DOHH2 (cell line): ENCODE results near the gene TSHZ3.

Experiments
- H3F3A ChIP-seq: fragments of 200-600 bp; sonication (generic), shearing (Covaris generic); 2 replicates; pipeline ENCODE4 v1.6.0; 2016; ENCODE audit warnings: antibody characterized with exemption, mild to moderate bottlenecking; ENCODE audit not compliant: control insufficient read depth, insufficient read depth
- H3K27ac ChIP-seq: fragments of 200-600 bp; sonication (generic); 2 replicates; pipeline ENCODE4 v1.5.1; 2014; ENCODE audit warnings: low read depth, mild to moderate bottlenecking, low read length, moderate library complexity
- H3K27me3 ChIP-seq: fragments of 200-600 bp; sonication (generic); 2 replicates; pipeline ENCODE4 v1.6.1; 2014; ENCODE audit warnings: mild to moderate bottlenecking, low read length, mixed read lengths; ENCODE audit not compliant: control insufficient read depth
- H3K36me3 ChIP-seq: fragments of 200-600 bp; sonication (generic); 2 replicates; pipeline ENCODE4 v1.6.1; 2014; ENCODE audit warnings: mild to moderate bottlenecking, low read length, moderate library complexity, mixed read lengths; ENCODE audit not compliant: control insufficient read depth
- H3K4me1 ChIP-seq: fragments of 200-600 bp; sonication (generic); 2 replicates; pipeline ENCODE4 v1.6.1; 2014; ENCODE audit warnings: mild to moderate bottlenecking, low read length, mixed read lengths; ENCODE audit not compliant: control insufficient read depth
- H3K4me2 ChIP-seq: fragments of 200-600 bp; sonication (generic); 2 replicates; pipeline ENCODE4 v1.6.0; 2014; ENCODE audit warnings: mild to moderate bottlenecking, low read length, moderate library complexity
- H3K4me3 ChIP-seq: fragments of 200-600 bp; sonication (generic); 2 replicates; pipeline ENCODE4 v1.5.1; 2014; ENCODE audit warnings: mild to moderate bottlenecking, low read length, mixed read lengths
- H3K79me2 ChIP-seq: fragments of 200-600 bp; sonication (generic); 2 replicates; pipeline ENCODE4 v1.6.1; 2014; ENCODE audit warnings: mild to moderate bottlenecking, low read length, mixed read lengths; ENCODE audit not compliant: control insufficient read depth
- H3K9me2 ChIP-seq: fragments of 200-600 bp; sonication (generic); replicated peaks from 2 replicates; pipeline ENCODE4 v1.6.1; 2014; ENCODE audit warnings: mild to moderate bottlenecking, low read length, mixed read lengths; ENCODE audit not compliant: control insufficient read depth
- H3K9me3 ChIP-seq: fragments of 200-600 bp; sonication (generic); 2 replicates; pipeline ENCODE4 v1.6.1; 2014; ENCODE audit warnings: antibody characterized with exemption, low read length, mixed read lengths; ENCODE audit not compliant: control insufficient read depth, insufficient read depth
- H4K20me1 ChIP-seq: fragments of 200-600 bp; sonication (generic); 2 replicates; pipeline ENCODE4 v1.6.0; 2014; ENCODE audit warnings: low read depth, mild to moderate bottlenecking, antibody characterized with exemption, low read length, moderate library complexity; ENCODE audit not compliant: control insufficient read depth, insufficient read depth
- CTCF ChIP-seq: fragments of 200-600 bp; sonication (generic); IDR thresholded peaks from one replicate; pipeline ENCODE4 v1.5.1; 2014; ENCODE audit warnings: antibody characterized with exemption, mild to moderate bottlenecking, low read depth, low read length; ENCODE audit not compliant: poor library complexity, severe bottlenecking
- EZH2phosphoT487 ChIP-seq: fragments of 200-600 bp; sonication (generic); IDR thresholded peaks from 2 replicates; pipeline ENCODE4 v1.6.1; 2017; ENCODE audit warnings: borderline replicate concordance, mild to moderate bottlenecking, antibody characterized with exemption, low read length, moderate library complexity, mixed read lengths

Gene TSHZ3

GRCh38 chr19:31383553-31383952 is 34.3 kb upstream of the TSHZ3 start:
- H3K36me3 ChIP-seq = no peaks in the 10 kb centered on the region
- no peak overlapping the region for H3K27ac ChIP-seq
- H3K27me3 ChIP-seq = no peaks in the 10 kb centered on the region
- H3F3A ChIP-seq = no peaks in the 10 kb centered on the region
- H3K4me1 ChIP-seq = no peaks in the 10 kb centered on the region
- H3K9me3 ChIP-seq = peaks cover 2% of the 10 kb centered on the region; the same call in 1 of the 2 replicates
- H3K79me2 ChIP-seq = no peaks in the 10 kb centered on the region
- no peaks in the 10 kb centered on the region for H4K20me1 ChIP-seq
- no peak overlapping the region for H3K4me2 ChIP-seq
- H3K4me3 ChIP-seq = no peak overlapping the region
- H3K9me2 ChIP-seq = no peaks in the 10 kb centered on the region
- no peak for TF ChIP-seq EZH2phosphoT487
- no peak for TF ChIP-seq CTCF

- H3F3A ChIP-seq = no peaks in the 10 kb centered on the region
- H3K9me2 ChIP-seq = no peaks in the 10 kb centered on the region
- H3K27ac ChIP-seq = no peak overlapping the region
- no peaks in the 10 kb centered on the region for H3K9me3 ChIP-seq
- H3K79me2 ChIP-seq = no peaks in the 10 kb centered on the region
- H3K4me1 ChIP-seq = no peaks in the 10 kb centered on the region
- no peaks in the 10 kb centered on the region for H3K36me3 ChIP-seq
- no peak for TF ChIP-seq CTCF
- no peak for TF ChIP-seq EZH2phosphoT487
- no peaks in the 10 kb centered on the region for H3K27me3 ChIP-seq
- no peaks in the 10 kb centered on the region for H4K20me1 ChIP-seq
- no peak overlapping the region for H3K4me2 ChIP-seq
- no peak overlapping the region for H3K4me3 ChIP-seq
Measured at GRCh38 chr19:31380854-31381253, 31.6 kb upstream of the TSHZ3 start.

GRCh38 chr19:31378404-31378803 is 29.2 kb upstream of the TSHZ3 start:
- H3K4me2 ChIP-seq = no peak overlapping the region
- no peaks in the 10 kb centered on the region for H4K20me1 ChIP-seq
- no peak overlapping the region for H3K27ac ChIP-seq
- no peaks in the 10 kb centered on the region for H3K27me3 ChIP-seq
- H3K79me2 ChIP-seq = no peaks in the 10 kb centered on the region
- no peaks in the 10 kb centered on the region for H3K36me3 ChIP-seq
- no peaks in the 10 kb centered on the region for H3K9me2 ChIP-seq
- H3F3A ChIP-seq = no peaks in the 10 kb centered on the region
- no peak for TF ChIP-seq CTCF
- TF ChIP-seq EZH2phosphoT487 = no peak
- H3K4me1 ChIP-seq = no peaks in the 10 kb centered on the region
- H3K9me3 ChIP-seq = no peaks in the 10 kb centered on the region
- no peak overlapping the region for H3K4me3 ChIP-seq

GRCh38 chr19:31377736-31378135 is 28.5 kb upstream of the TSHZ3 start:
- Histone ChIP-seq H3K27ac (no peak overlapping the region), H3K9me3 (no peaks in the 10 kb centered on the region), H3K27me3 (no peaks in the 10 kb centered on the region), H3K4me3 (no peak overlapping the region), H4K20me1 (no peaks in the 10 kb centered on the region), H3K4me1 (no peaks in the 10 kb centered on the region), H3F3A (no peaks in the 10 kb centered on the region), H3K79me2 (no peaks in the 10 kb centered on the region), H3K36me3 (no peaks in the 10 kb centered on the region), H3K9me2 (no peaks in the 10 kb centered on the region), H3K4me2 (no peak overlapping the region)
- TF ChIP-seq EZH2phosphoT487 = no peak
- TF ChIP-seq CTCF = no peak
